Fibroblast of villous mesenchyme (primary cell): ENCODE data around the gene COG4. TPM values are rescaled to one million over a fixed set of nuclear protein-coding genes. Genes with fewer than 3 reads are reported as not detected.

Experiments used
- DNase-seq: peaks from one replicate; pipeline ENCODE4 v3.0.0-alpha.2; 2010; ENCODE audit warnings: low read depth
- H3K4me3 ChIP-seq: 2 replicates; pipeline ENCODE4 v1.5.1; 2011; ENCODE audit warnings: low read depth, mild to moderate bottlenecking, low read length
- CTCF ChIP-seq: IDR thresholded peaks from 2 replicates; pipeline ENCODE4 v1.5.1; 2012; ENCODE audit warnings: low read depth, mild to moderate bottlenecking, low read length; ENCODE audit not compliant: insufficient read depth
- total RNA-seq: library from RNA; depleted of rRNA; stranded (reverse); fragments of >200 nt; gene quantifications from 2 replicates; pipeline ENCODE4 v1.2.3, GENCODE V29; 2012

COG4 gene
- total RNA-seq, 1 donor: 64.8 TPM

GRCh38 chr16:70482624-70483023 is 40.7 kb downstream of the COG4 start:
- H3K4me3 ChIP-seq: no peak overlapping the region
- DNase-seq: no peak
- no peak for TF ChIP-seq CTCF

- H3K4me3 ChIP-seq: no peak overlapping the region
- DNase-seq: no peak
- TF ChIP-seq CTCF: no peak
Observed at GRCh38 chr16:70481929-70482536, 41.3 kb downstream of the COG4 start.

- DNase-seq: no peak
- no peak for TF ChIP-seq CTCF
- H3K4me3 ChIP-seq: no peak overlapping the region
Observed at GRCh38 chr16:70480127-70481105, 42.9 kb downstream of the COG4 start.

- DNase-seq: no peak
- no peak for TF ChIP-seq CTCF
- no peak overlapping the region for H3K4me3 ChIP-seq
Observed at GRCh38 chr16:70478912-70479341, 44.4 kb downstream of the COG4 start.

- no peak for TF ChIP-seq CTCF
- no peak overlapping the region for H3K4me3 ChIP-seq
- no peak for DNase-seq
Observed at GRCh38 chr16:70478169-70478568, 45.2 kb downstream of the COG4 start.

GRCh38 chr16:70476272-70477020 is 46.9 kb downstream of the COG4 start:
- H3K4me3 ChIP-seq: no peak overlapping the region
- peak; percentile 72 for DNase-seq
- no peak for TF ChIP-seq CTCF
